GM04503 (cell line): ENCODE results near the gene BCL11B.

ENCODE experiments used
- DNase-seq: peaks from one replicate; pipeline ENCODE4 v3.0.0-alpha.2; 2012; ENCODE audit warnings: low read depth

Gene BCL11B

GRCh38 chr14:99224116-99224910, 47.7 kb downstream of the BCL11B start:
- no peak for DNase-seq

- no peak for DNase-seq
Observed at GRCh38 chr14:99221445-99221844, 50.6 kb downstream of the BCL11B start.

GRCh38 chr14:99217066-99217955, 54.7 kb downstream of the BCL11B start:
- DNase-seq: no peak

- no peak for DNase-seq
Observed at GRCh38 chr14:99216191-99216590, 55.8 kb downstream of the BCL11B start.

- DNase-seq: peak; percentile 28
Observed at GRCh38 chr14:99215277-99215676, 56.7 kb downstream of the BCL11B start.

GRCh38 chr14:99214701-99215100, 57.3 kb downstream of the BCL11B start:
- no peak for DNase-seq

GRCh38 chr14:99213527-99213971, 58.4 kb downstream of the BCL11B start:
- no peak for DNase-seq

GRCh38 chr14:99213101-99213500, 58.9 kb downstream of the BCL11B start:
- no peak for DNase-seq

- no peak for DNase-seq
Observed at GRCh38 chr14:99212646-99213045, 59.4 kb downstream of the BCL11B start.

GRCh38 chr14:99212199-99212598, 59.8 kb downstream of the BCL11B start:
- DNase-seq: no peak

GRCh38 chr14:99211410-99211809, 60.6 kb downstream of the BCL11B start:
- DNase-seq: no peak

GRCh38 chr14:99210333-99210732, 61.7 kb downstream of the BCL11B start:
- no peak for DNase-seq

GRCh38 chr14:99209409-99209808, 62.6 kb downstream of the BCL11B start:
- DNase-seq: no peak

GRCh38 chr14:99208318-99208717, 63.7 kb downstream of the BCL11B start:
- no peak for DNase-seq

- no peak for DNase-seq
Observed at GRCh38 chr14:99207456-99207855, 64.5 kb downstream of the BCL11B start.

GRCh38 chr14:99206090-99206489, 65.9 kb downstream of the BCL11B start:
- DNase-seq: no peak

- no peak for DNase-seq
Observed at GRCh38 chr14:99205086-99205688, 66.8 kb downstream of the BCL11B start.

GRCh38 chr14:99203801-99204200, 68.2 kb downstream of the BCL11B start:
- no peak for DNase-seq

- no peak for DNase-seq
Observed at GRCh38 chr14:99203080-99203479, 68.9 kb downstream of the BCL11B start.

GRCh38 chr14:99202516-99202915, 69.5 kb downstream of the BCL11B start:
- no peak for DNase-seq

- DNase-seq: no peak
Observed at GRCh38 chr14:99201351-99202073, 70.5 kb downstream of the BCL11B start.

- DNase-seq: no peak
Observed at GRCh38 chr14:99200654-99201005, 71.4 kb downstream of the BCL11B start.
